ENCODE measurements around the gene DCC. TPM values are rescaled to one million over a fixed set of nuclear protein-coding genes. Genes with fewer than 3 reads are reported as not detected.
A peak's percentile ranks its signal among the peaks of the same experiment; 100 is the strongest.

The DCC gene
- polyA plus RNA-seq, 1 donor, result 8.7 TPM

GRCh38 chr18:52596748-52597435 lies 256.9 kb downstream of the DCC start:
- no peak for DNase-seq

GRCh38 chr18:52598921-52599320 lies 258.9 kb downstream of the DCC start:
- DNase-seq, result no peak

GRCh38 chr18:52602820-52603219 lies 262.8 kb downstream of the DCC start:
- DNase-seq, result no peak

- no peak for DNase-seq
These were observed 265.3 kb downstream of the DCC start for GRCh38 chr18:52605345-52605744.

DNA sequence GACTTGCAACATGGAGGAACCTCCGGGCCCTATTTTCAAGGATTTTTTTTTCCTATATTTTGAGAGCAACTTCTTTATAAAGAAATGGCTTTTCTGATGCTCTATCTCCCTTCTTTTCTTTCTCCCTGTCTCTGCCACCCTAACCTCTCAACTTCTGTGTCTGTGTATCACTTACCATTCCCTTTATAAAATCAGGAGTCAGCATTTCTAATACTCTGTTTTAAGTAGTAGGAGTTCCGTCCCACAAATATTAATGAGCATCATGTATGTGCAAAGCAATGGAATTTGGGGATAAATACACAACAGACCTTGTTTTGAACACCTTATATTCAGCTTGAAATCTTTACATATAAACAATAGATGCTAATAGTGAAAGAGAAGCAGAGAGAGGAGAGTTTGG lies 268.0 kb downstream of the DCC start:
- DNase-seq, result no peak

DNA sequence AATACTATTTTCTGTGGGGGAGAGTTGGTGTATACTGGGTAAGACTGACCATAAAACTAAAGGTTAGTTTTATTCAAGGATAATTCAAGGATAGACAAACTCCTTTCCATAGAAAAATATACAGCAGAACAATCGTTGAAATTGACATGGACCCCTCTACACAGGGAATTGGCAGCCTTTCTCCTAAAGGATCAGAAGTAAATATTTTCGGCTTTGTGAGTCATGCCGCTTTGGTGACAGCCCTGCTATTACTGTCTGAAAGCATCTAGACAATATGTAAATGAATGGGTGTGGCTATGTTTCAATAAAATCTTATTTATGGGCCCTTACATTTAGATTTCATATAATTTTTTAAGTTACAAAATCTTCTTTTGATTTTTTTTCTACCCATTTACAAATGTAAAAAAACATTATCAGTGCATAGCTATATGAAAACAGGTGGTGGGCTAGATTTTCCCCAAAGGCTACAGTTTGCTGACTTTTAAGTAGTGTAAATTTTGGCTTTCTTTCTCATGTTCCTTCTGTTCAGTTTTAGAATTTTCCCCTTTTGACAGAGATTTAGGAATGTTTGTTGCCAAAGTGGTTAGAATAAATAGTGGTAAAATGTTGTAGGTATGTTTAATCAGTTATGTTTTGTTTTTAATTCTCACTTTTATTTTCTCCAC lies 270.6 kb downstream of the DCC start:
- DNase-seq, result no peak

GRCh38 chr18:52612406-52612805 lies 272.4 kb downstream of the DCC start:
- no peak for DNase-seq

DNA sequence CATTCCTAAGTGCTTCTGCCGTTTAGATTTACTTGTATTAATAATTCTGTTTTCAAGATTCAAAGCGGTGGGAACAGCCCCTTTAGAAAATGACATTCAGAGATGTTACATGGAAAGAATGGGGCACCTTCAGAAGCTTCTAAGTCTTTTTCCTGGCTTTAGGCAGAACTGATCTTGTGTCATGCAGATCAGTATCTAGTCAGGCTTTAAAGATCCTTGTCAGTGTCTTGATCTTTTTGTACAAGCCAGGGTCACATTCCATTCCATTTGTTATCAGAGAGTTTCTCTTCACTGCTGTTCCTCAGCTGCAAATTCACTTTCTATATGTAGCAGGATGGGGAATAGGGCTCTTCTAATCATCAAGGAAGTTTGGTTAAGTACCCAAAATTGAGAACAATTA lies 275.3 kb downstream of the DCC start:
- DNase-seq, result no peak

GRCh38 chr18:52615943-52616342 lies 275.9 kb downstream of the DCC start:
- no peak for DNase-seq

- no peak for DNase-seq
These were observed 277.9 kb downstream of the DCC start for GRCh38 chr18:52617931-52618330.

DNA sequence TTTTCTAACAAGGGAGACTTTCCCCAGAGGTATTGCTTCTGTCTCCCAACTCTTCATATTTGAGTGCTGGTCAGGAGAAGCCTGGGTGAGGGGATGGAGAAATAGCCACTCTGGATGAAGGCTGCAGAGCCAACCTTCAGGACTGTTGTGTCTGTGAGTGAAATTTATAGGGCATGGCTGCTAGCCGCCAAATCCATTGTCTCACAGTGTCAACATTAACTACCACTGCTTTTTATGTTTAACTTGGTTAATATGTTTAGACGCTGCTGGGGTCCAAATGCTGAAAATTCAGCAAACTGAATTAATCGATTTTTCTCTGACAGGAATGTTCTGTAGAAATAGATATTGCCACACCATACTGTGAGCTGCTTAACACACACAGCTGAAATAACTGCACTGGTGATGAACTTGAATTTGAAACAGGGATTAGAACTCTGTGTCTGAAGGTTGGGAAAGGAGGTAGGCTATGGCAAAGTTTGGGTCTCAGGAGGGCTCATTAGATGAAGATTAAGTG lies 281.0 kb downstream of the DCC start:
- no peak for DNase-seq

DNA sequence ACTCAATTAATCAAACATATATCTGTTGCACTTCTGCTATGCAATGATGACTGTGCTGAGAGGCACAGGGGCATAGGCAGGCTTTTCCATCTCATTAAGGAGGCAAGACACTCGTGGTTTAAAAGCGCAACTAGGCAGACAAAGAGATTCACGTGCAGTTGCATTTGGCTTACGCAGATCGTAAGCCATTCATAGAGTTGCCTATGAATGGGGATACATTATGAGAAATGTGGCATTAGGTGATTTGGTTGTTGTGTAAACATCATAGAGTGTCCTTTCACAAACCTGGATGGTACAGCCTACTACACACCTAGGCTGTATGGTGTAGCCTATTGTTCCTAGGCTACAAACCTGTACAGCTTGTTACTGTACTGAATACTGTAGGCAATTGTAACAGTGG lies 284.7 kb downstream of the DCC start:
- DNase-seq, result no peak

GRCh38 chr18:52636536-52636935 lies 296.5 kb downstream of the DCC start:
- no peak for DNase-seq

DNA sequence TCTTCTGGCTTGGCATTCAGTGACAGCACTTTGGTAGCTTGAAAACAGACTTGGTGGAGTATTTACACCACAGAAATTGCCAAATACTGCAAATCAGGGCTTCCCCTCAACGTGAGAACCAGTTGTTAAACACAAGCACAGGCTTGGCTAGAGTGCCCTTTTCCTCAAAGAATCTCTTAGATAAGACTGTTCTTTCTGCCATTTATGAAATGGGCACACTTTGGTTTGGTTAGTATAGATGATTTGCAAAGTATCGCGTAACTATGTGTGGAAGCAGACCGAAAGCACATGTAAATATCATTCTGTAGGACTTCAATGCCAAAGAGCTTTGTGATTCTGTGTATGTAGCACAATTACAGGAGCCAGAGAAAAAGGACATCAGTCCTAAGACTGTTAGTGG lies 308.2 kb downstream of the DCC start:
- no peak for DNase-seq

DNA sequence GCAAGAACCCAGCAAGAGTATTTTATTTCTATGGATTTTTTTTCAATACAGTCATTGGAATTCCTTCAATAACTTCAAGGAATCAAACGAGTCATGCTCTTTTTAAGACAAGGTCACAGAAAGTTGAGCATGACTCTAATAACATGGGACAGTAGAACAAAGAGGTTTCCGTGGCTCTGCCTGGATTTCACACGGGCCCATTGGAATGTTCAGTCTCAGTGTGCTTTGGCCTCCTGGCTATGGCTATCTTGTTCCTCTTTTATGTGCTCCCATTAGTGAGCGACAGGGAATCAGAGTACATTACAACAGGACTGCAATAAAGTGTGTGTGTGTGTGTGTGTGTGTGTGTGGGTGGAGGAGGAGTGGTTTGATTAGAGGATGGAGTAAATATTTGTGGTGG lies 312.4 kb downstream of the DCC start:
- peak; percentile 6 for DNase-seq

DNA sequence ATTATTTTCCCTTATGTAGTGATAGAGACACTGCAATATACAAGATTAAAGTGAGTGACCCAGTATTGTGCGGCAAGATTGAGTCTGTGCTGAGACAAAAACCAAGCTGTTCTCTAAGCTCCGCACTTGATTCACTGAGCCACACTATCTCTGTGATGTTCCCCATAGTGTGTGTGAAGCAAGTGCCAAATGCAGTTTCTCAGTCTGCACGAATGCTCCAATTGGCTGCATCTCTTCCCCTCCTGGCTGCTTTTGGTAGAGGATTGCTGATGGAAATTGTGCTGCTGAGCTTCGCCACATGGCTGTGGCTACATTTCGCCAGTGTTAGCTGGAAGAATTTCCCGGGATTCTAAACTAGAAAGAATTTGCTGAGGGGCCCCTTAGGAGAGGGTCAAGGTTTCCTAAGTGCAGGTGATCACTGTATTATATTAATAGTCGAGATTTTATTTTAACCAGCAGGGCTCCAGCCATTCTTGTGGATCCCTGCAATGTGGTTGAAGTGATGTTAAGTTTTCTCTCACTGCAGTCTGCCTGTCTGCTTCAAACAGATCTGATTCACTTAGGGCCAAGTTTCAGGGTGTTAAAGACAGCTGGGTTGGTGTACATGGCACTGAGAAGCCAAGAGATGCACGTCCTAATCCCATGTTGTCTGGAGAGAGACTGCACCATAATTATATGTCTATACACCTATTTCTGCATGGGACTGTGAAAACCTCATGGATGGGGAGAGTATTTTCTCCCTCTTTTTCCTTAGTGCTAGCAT lies 317.2 kb downstream of the DCC start:
- no peak for DNase-seq

DNA sequence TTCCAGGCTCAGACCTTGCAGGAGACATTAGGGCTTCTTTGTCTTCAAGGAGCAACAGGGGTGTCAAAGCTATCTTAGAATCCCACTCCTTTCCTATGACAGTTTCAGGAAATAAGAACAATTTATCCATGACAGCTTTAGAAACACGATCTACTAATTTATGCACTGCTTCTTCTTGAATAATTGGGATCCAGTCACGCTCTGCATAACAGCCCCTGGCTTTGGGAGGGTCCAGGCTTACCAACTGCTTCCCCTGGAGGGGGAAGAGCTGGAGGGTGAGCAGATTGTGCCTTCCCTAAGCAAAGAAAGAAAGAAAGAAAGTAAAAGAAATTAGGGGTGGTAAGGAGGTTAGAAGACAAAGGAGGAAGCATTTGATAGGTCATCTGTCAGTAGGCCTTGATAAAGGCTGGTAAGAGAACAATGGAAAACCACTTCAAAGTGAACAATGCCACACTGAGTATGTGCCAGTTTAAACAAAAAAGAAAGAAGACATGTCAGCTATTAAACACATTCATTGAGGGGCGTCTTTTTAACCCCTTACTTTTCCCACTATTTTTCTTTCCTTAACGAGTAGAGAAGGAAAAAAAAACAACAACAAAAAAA lies 327.6 kb downstream of the DCC start:
- no peak for DNase-seq

DNA sequence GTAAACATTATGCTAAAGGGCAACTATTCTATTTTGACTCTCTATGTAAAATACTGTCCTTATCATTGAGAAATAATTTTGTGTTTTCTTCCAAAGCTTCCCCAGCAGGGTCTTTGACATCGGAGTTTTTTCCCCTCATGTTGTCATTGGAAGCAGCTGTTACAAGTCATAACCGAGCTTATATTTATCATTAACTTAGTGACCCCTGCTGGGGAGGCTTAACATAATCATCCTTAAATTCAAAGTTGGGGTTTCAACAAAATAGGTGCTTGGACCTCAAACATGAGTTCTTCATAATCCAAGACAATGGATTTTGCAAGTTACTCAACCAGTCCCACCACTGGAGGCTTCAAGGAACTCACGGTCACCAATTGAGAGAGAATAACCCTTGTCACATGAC lies 330.9 kb downstream of the DCC start:
- peak; percentile 25 for DNase-seq

DNA sequence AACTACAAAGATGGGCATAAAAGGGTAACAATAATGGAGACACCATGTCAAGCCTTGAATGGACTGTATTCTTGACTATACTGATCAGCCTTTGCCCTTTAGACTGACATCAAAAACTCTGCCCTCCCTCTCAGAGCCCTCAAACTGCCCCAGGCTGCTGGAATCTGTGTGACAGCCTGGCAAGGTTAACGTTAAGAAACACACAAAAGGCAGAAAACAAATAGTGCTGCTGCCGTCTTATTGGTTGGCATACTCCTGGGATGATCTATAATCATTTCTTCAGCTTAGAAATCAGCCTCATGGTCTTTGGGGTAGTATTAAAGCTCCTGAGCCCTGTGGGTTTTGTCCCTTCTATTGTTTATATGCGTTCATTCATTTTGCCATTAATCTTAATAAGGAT lies 338.0 kb downstream of the DCC start:
- DNase-seq, result no peak

- DNase-seq, result no peak
These were observed 338.6 kb downstream of the DCC start for GRCh38 chr18:52678551-52678950.

DNA sequence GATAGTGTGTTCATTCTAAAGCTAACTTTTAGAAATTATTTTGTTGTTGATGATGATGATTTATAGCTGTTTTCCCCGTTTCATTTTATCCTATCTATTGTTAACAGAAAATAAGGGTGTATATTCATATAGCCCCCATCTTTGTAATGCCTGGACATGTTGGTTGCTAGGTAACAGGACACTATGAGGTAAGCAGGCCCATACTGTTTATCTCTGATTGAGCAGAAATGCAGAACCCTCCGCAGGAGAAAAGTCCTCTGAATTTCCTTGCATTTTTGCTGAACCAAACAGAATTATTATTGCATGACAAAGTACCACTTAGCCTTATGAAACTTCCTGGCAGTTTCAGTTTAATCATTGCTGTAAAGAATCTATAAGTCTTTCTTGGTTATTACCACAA lies 339.4 kb downstream of the DCC start:
- DNase-seq, result no peak

- no peak for DNase-seq
These were observed 342.3 kb downstream of the DCC start for GRCh38 chr18:52682260-52682659.

- no peak for DNase-seq
These were observed 345.3 kb downstream of the DCC start for GRCh38 chr18:52685316-52685715.

Data from left kidney (tissue), 2 donors.